ENCODE data around the gene GPR61.
A peak's percentile ranks its signal among the peaks of the same experiment; 100 is the strongest.

Gene GPR61

GRCh38 chr1:109578947-109579443, 39.3 kb downstream of the GPR61 start:
- peak overlapping the region in 1 of 2 donors; percentile 77 for H3K27ac Mint-ChIP-seq

GRCh38 chr1:109579491-109579890, 39.8 kb downstream of the GPR61 start:
- H3K9me3 Mint-ChIP-seq, result no peaks in the 10 kb centered on the region
- H3K27me3 Mint-ChIP-seq, result no peaks in the 10 kb centered on the region
- ATAC-seq (replicated peaks) (no peak), DNase-seq (no peak)
- peaks cover 91% of the 10 kb centered on the region for H3K36me3 Mint-ChIP-seq (ENCODE audit: insufficient read depth)
- no peak overlapping the region for H3K27ac Mint-ChIP-seq
- H3K4me1 Mint-ChIP-seq (ENCODE audit: low read depth in 2 of 2), result no peaks in the 10 kb centered on the region
- no peak overlapping the region for H3K4me3 Mint-ChIP-seq

More at GRCh38 chr1:109578947-109579443, 39.3 kb downstream of the GPR61 start:
- no peak overlapping the region for H3K4me3 Mint-ChIP-seq
- no peaks in the 10 kb centered on the region for H3K9me3 Mint-ChIP-seq
- no peaks in the 10 kb centered on the region for H3K27me3 Mint-ChIP-seq
- no peaks in the 10 kb centered on the region for H3K4me1 Mint-ChIP-seq (ENCODE audit: low read depth in 2 of 2)
- DNase-seq (no peak), ATAC-seq (replicated peaks) (no peak)
- H3K36me3 Mint-ChIP-seq (ENCODE audit: insufficient read depth), result peaks cover 86% of the 10 kb centered on the region

- no peak overlapping the region for H3K4me3 Mint-ChIP-seq
- no peak overlapping the region for H3K27ac Mint-ChIP-seq
- no peaks in the 10 kb centered on the region for H3K9me3 Mint-ChIP-seq
- DNase-seq, result no peak
- H3K27me3 Mint-ChIP-seq, result no peaks in the 10 kb centered on the region
- peaks cover 92% of the 10 kb centered on the region for H3K36me3 Mint-ChIP-seq (ENCODE audit: insufficient read depth)
- no peak for ATAC-seq (replicated peaks)
- no peaks in the 10 kb centered on the region for H3K4me1 Mint-ChIP-seq (ENCODE audit: low read depth in 2 of 2)
These were observed 42.3 kb downstream of the GPR61 start for GRCh38 chr1:109582021-109582420.

GRCh38 chr1:109584766-109585165, 45.1 kb downstream of the GPR61 start:
- H3K36me3 Mint-ChIP-seq (ENCODE audit: insufficient read depth), result peaks cover 91% of the 10 kb centered on the region
- H3K27ac Mint-ChIP-seq, result no peak overlapping the region
- no peaks in the 10 kb centered on the region for H3K4me1 Mint-ChIP-seq (ENCODE audit: low read depth in 2 of 2)
- H3K9me3 Mint-ChIP-seq, result no peaks in the 10 kb centered on the region
- H3K4me3 Mint-ChIP-seq, result no peak overlapping the region
- H3K27me3 Mint-ChIP-seq, result no peaks in the 10 kb centered on the region
- ATAC-seq (replicated peaks) (no peak), DNase-seq (no peak)

GRCh38 chr1:109586055-109586454, 46.4 kb downstream of the GPR61 start:
- no peak for ATAC-seq (replicated peaks)
- Mint-ChIP-seq H3K4me3 (no peak overlapping the region), H3K4me1 (ENCODE audit: low read depth in 2 of 2) (no peaks in the 10 kb centered on the region), H3K27me3 (no peaks in the 10 kb centered on the region), H3K36me3 (ENCODE audit: insufficient read depth) (peaks cover 86% of the 10 kb centered on the region), H3K9me3 (no peaks in the 10 kb centered on the region), H3K27ac (peak overlapping the region in 1 of 2 donors; percentile 89)
- DNase-seq, result no peak

GRCh38 chr1:109589177-109589576, 49.5 kb downstream of the GPR61 start:
- Mint-ChIP-seq H3K4me3 (no peak overlapping the region), H3K9me3 (no peaks in the 10 kb centered on the region), H3K27ac (peak overlapping the region in 1 of 2 donors; percentile 89), H3K4me1 (ENCODE audit: low read depth in 2 of 2) (no peaks in the 10 kb centered on the region), H3K27me3 (no peaks in the 10 kb centered on the region), H3K36me3 (ENCODE audit: insufficient read depth) (peaks cover 74% of the 10 kb centered on the region)
- ATAC-seq (replicated peaks), result no peak
- DNase-seq, result no peak

- H3K36me3 Mint-ChIP-seq (ENCODE audit: insufficient read depth), result peaks cover 72% of the 10 kb centered on the region
- no peak for ATAC-seq (replicated peaks)
- no peak overlapping the region for H3K4me3 Mint-ChIP-seq
- H3K4me1 Mint-ChIP-seq (ENCODE audit: low read depth in 2 of 2), result no peaks in the 10 kb centered on the region
- no peak for DNase-seq
- peak overlapping the region in 1 of 2 donors; percentile 89 for H3K27ac Mint-ChIP-seq
- no peaks in the 10 kb centered on the region for H3K9me3 Mint-ChIP-seq
- H3K27me3 Mint-ChIP-seq, result no peaks in the 10 kb centered on the region
These were observed 50.0 kb downstream of the GPR61 start for GRCh38 chr1:109589679-109590078.

GRCh38 chr1:109592916-109593315, 53.2 kb downstream of the GPR61 start:
- H3K4me1 Mint-ChIP-seq (ENCODE audit: low read depth in 2 of 2), result no peaks in the 10 kb centered on the region
- H3K4me3 Mint-ChIP-seq, result no peak overlapping the region
- no peak overlapping the region for H3K27ac Mint-ChIP-seq
- no peaks in the 10 kb centered on the region for H3K27me3 Mint-ChIP-seq
- ATAC-seq (replicated peaks) (no peak), DNase-seq (no peak)
- H3K9me3 Mint-ChIP-seq, result no peaks in the 10 kb centered on the region
- peaks cover 60% of the 10 kb centered on the region for H3K36me3 Mint-ChIP-seq (ENCODE audit: insufficient read depth)

GRCh38 chr1:109595531-109595930, 55.9 kb downstream of the GPR61 start:
- H3K27ac Mint-ChIP-seq, result peak overlapping the region in 1 of 2 donors; percentile 41
- peaks cover 0 to 1% of the 10 kb centered on the region in 2 donors for H3K4me1 Mint-ChIP-seq (ENCODE audit: low read depth in 2 of 2)
- no peaks in the 10 kb centered on the region for H3K9me3 Mint-ChIP-seq
- no peak overlapping the region for H3K4me3 Mint-ChIP-seq
- ATAC-seq (replicated peaks), result no peak
- H3K36me3 Mint-ChIP-seq (ENCODE audit: insufficient read depth), result peaks cover 41% of the 10 kb centered on the region
- no peaks in the 10 kb centered on the region for H3K27me3 Mint-ChIP-seq
- DNase-seq, result no peak

Measured in effector memory CD8-positive, alpha-beta T cell (primary cell).